Fibroblast of skin of left quadriceps (primary cell): ENCODE results near the gene PEX19.
A peak's percentile ranks its signal among the peaks of the same experiment; 100 is the strongest.

Source experiments
- DNase-seq, 2 experiments: peaks; one replicate each; pipeline ENCODE4 v3.0.0-alpha.2; 2013; ENCODE audit warnings: low read depth in 2 of 2

The PEX19 gene

GRCh38 chr1:160277987-160278386 is 6.9 kb downstream of the PEX19 start:
- DNase-seq: no peak

GRCh38 chr1:160277330-160277729 is 7.6 kb downstream of the PEX19 start:
- DNase-seq: no peak

GRCh38 chr1:160271025-160271424 is 13.9 kb downstream of the PEX19 start:
- no peak for DNase-seq

GRCh38 chr1:160267284-160267991 is 17.5 kb downstream of the PEX19 start:
- DNase-seq: no peak

- no peak for DNase-seq
Measured at GRCh38 chr1:160264795-160265307, 20.1 kb downstream of the PEX19 start.

GRCh38 chr1:160261893-160262794 is 22.8 kb downstream of the PEX19 start, which contains the start of gene DCAF8:
DCAF8 (minus strand) TSS chr1:160262549; CDS start chr1:160244008, 18,541 bp downstream.
- peak; percentile 94 to 95 for DNase-seq

- DNase-seq: peak in 1 of 2 experiments; percentile 40
Measured at GRCh38 chr1:160261556-160261892, 23.4 kb downstream of the PEX19 start.

- DNase-seq: peak; percentile 54 to 56
Measured at GRCh38 chr1:160260406-160261382, 24.2 kb downstream of the PEX19 start.

- no peak for DNase-seq
Measured at GRCh38 chr1:160258177-160258798, 26.6 kb downstream of the PEX19 start.

- DNase-seq: no peak
Measured at GRCh38 chr1:160257411-160258015, 27.4 kb downstream of the PEX19 start.

GRCh38 chr1:160256396-160257046 is 28.4 kb downstream of the PEX19 start:
- peak; percentile 76 to 77 for DNase-seq

- DNase-seq: no peak
Measured at GRCh38 chr1:160255781-160256300, 29.1 kb downstream of the PEX19 start.

GRCh38 chr1:160251687-160252526 is 33.0 kb downstream of the PEX19 start:
- DNase-seq: peak; percentile 40

GRCh38 chr1:160251011-160251410 is 33.9 kb downstream of the PEX19 start:
- DNase-seq: no peak

- no peak for DNase-seq
Measured at GRCh38 chr1:160247053-160247452, 37.9 kb downstream of the PEX19 start.

- no peak for DNase-seq
Measured at GRCh38 chr1:160245434-160245833, 39.5 kb downstream of the PEX19 start.

GRCh38 chr1:160244209-160244608 is 40.7 kb downstream of the PEX19 start:
- DNase-seq: no peak

- DNase-seq: no peak
Measured at GRCh38 chr1:160243767-160244166, 41.2 kb downstream of the PEX19 start.
